ENCODE measurements around the gene JAZF1.

DNA sequence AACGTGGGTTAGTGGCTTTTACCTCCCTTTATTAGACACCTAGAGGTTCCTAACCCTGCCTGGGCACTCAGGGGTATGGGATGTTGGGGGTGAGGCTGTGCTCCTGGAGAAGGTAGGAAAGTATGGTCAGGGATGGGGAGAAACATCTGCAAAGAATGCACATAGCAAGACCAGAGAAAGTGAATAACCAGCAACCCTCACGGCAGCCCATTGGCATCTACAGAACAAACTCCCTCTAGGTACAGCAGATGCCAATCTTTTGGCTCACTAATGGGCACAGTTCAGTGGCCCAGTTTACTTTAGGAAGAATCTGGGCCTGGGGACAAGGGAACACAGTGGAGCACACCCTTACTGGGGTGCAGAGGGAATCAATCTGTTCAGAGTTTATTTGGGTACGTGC lies 143.9 kb downstream of the JAZF1 start:
- TF ChIP-seq, protein P1, sequence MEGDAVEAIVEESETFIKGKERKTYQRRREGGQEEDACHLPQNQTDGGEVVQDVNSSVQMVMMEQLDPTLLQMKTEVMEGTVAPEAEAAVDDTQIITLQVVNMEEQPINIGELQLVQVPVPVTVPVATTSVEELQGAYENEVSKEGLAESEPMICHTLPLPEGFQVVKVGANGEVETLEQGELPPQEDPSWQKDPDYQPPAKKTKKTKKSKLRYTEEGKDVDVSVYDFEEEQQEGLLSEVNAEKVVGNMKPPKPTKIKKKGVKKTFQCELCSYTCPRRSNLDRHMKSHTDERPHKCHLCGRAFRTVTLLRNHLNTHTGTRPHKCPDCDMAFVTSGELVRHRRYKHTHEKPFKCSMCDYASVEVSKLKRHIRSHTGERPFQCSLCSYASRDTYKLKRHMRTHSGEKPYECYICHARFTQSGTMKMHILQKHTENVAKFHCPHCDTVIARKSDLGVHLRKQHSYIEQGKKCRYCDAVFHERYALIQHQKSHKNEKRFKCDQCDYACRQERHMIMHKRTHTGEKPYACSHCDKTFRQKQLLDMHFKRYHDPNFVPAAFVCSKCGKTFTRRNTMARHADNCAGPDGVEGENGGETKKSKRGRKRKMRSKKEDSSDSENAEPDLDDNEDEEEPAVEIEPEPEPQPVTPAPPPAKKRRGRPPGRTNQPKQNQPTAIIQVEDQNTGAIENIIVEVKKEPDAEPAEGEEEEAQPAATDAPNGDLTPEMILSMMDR (conservative IDR thresholded peaks at IDR 0.05): no peak
- no peak for TF ChIP-seq EZH2 (IDR thresholded peaks at IDR 0.05; ENCODE audit: low read depth)

Measured in PC-9 (cell line).